ENCODE results near the gene TMEM108. TPM values are rescaled to one million over a fixed set of nuclear protein-coding genes. Genes with fewer than 3 reads are reported as not detected.

TMEM108 gene
- total RNA-seq, 6 experiments from 2014 or later = not detected

DNA sequence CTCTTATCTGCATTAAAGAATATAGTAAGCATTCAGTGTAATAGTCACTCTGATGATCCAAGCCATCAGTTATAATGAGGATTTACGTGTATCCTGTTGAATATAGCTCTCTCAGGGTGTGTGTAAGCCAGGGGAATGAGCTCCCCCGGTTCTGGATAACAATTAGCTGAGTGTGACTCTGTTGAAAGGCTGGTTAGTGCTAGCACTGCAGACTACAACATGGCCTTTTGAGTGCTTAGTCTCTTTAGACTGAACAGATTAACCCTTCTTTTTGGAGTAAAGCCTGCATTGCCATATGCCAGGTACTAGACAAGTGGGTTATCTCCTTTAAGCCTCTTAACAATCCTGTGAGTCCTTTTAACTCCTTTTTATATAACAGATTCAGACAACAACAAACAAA, 119.5 kb downstream of the TMEM108 start:
- DNase-seq = no peak
- Mint-ChIP-seq H3K9me3 (no peaks in the 10 kb centered on the region; the same call in 1 of the 2 replicates), H3K4me1 (ENCODE audit: low read depth) (no peaks in the 10 kb centered on the region), H3K4me3 (no peak overlapping the region), H3K36me3 (ENCODE audit: low read depth) (no peaks in the 10 kb centered on the region), H3K27ac (no peak overlapping the region), H3K27me3 (ENCODE audit: insufficient read depth) (no peaks in the 10 kb centered on the region)
- TF ChIP-seq, protein P1, sequence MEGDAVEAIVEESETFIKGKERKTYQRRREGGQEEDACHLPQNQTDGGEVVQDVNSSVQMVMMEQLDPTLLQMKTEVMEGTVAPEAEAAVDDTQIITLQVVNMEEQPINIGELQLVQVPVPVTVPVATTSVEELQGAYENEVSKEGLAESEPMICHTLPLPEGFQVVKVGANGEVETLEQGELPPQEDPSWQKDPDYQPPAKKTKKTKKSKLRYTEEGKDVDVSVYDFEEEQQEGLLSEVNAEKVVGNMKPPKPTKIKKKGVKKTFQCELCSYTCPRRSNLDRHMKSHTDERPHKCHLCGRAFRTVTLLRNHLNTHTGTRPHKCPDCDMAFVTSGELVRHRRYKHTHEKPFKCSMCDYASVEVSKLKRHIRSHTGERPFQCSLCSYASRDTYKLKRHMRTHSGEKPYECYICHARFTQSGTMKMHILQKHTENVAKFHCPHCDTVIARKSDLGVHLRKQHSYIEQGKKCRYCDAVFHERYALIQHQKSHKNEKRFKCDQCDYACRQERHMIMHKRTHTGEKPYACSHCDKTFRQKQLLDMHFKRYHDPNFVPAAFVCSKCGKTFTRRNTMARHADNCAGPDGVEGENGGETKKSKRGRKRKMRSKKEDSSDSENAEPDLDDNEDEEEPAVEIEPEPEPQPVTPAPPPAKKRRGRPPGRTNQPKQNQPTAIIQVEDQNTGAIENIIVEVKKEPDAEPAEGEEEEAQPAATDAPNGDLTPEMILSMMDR (IDR thresholded peaks at IDR 0.05) = no peak

DNA sequence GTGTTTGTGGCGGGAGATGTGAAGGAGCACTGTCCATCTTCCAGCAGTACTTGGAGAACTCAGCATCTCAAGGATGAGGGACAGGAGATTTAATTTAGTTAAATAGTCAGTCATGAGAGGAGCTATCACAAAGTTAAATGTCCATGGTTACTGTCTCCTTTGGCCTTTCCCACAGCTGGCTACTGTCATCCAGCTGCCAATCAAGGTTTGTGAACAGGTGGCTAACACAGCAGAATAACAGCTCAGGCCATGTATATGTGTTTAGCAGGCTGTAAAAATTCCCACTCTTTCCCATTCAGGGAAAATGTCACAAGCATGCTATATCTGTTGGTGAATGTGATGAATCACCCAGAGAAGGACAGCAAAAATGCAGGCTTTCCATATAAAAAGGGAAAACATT, 120.5 kb downstream of the TMEM108 start:
- no peak for DNase-seq
- TF ChIP-seq, protein P1 (IDR thresholded peaks at IDR 0.05) = no peak
- Mint-ChIP-seq H3K27me3 (ENCODE audit: insufficient read depth) (no peaks in the 10 kb centered on the region), H3K4me1 (ENCODE audit: low read depth) (no peaks in the 10 kb centered on the region), H3K9me3 (no peaks in the 10 kb centered on the region; the same call in 1 of the 2 replicates), H3K27ac (no peak overlapping the region), H3K36me3 (ENCODE audit: low read depth) (no peaks in the 10 kb centered on the region), H3K4me3 (no peak overlapping the region)

DNA sequence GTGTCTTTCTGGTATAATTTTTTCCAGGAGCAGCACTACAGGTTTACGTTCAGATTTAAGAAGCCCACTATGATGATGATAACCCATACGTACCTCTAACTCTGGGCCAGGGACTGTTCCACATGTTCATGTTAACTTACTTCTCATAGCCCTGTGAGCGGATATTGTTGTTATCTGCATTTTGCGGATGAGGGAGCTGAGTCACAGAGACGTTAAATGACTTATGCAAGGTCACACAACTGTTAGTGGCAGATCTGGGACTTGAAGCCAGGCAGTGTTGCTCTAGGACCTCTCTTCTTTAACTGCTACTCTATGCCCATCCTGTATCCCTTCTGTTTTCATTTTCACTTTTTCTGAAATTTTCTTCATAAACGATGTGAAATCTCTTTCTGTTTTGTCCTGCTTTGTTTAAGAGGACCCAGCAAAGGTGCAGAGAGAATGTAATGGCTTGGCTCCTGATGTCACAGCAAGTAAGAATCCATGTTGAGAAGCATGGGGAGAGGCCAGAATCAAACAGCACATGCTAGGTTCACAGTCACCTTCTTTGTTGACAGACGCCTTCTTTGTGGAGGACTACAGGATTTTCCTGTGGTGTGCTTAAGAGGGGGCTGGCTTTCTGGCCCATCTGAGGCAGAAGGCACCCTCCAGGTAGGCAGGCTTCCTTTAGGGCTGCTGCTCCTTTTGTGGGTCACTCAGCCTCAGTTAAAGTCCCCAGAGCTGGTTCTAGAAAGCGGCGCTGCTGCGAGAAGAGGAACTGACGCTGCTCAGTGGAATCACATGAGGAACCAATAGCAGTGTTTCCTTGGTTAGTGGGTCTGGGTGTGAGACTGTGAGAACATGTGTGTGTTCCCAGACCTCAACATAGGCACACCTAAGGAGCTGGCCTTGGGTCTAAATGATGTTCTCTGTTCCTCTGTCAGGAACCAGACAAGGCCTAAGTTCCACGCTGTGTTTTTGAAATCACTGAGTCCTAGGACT, 121.6 kb downstream of the TMEM108 start:
- Mint-ChIP-seq H3K27ac (no peak overlapping the region), H3K4me1 (ENCODE audit: low read depth) (no peaks in the 10 kb centered on the region), H3K9me3 (no peaks in the 10 kb centered on the region), H3K36me3 (ENCODE audit: low read depth) (no peaks in the 10 kb centered on the region), H3K4me3 (no peak overlapping the region), H3K27me3 (ENCODE audit: insufficient read depth) (no peaks in the 10 kb centered on the region)
- TF ChIP-seq, protein P1 (IDR thresholded peaks at IDR 0.05) = no peak
- no peak for DNase-seq

DNA sequence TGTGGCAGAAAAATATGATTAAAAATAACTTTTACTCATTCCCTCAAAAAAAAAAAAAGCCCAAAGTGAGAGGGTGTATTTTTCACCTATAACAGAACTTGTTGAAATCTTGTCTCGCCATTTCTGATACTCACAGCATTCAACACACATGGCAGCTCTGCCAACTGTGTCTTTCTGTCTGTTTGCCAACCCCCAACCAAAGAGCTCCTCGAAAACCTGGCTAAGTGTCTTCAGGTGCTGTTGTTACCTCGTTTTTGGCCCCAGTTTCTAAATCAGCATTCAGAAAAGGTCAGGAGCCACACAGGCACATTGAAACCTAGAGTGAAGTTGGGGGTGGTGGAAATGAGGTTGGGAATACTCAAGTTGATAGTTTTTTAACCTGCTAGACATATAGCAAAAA, 123.5 kb downstream of the TMEM108 start:
- no peaks in the 10 kb centered on the region for H3K36me3 Mint-ChIP-seq (ENCODE audit: low read depth)
- H3K9me3 Mint-ChIP-seq = peaks cover 3% of the 10 kb centered on the region; the same call in 1 of the 2 replicates
- no peak for DNase-seq
- no peak overlapping the region for H3K27ac Mint-ChIP-seq
- H3K4me1 Mint-ChIP-seq (ENCODE audit: low read depth) = no peaks in the 10 kb centered on the region
- TF ChIP-seq, protein P1 (IDR thresholded peaks at IDR 0.05) = no peak
- H3K27me3 Mint-ChIP-seq (ENCODE audit: insufficient read depth) = no peaks in the 10 kb centered on the region
- H3K4me3 Mint-ChIP-seq = no peak overlapping the region

DNA sequence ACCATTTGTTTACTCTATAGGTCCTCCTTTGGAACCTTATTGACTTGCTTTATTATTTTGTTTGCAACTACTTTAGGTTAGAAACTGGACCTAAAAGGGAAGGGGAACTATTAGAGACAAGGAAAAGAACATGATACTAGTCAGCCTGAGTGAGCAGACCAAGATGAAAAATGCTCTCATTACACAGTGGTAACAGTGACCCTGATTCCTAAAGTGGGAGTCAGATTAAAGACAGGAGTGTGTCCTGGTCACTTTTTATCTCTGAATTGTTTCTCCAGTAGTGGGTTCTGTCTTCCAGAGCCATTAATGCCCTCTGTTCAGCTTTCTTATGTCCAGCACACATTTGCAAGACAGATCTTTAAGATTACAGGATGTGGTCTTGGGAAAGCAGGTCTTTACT, 124.1 kb downstream of the TMEM108 start:
- H3K36me3 Mint-ChIP-seq (ENCODE audit: low read depth) = no peaks in the 10 kb centered on the region

More for the DNA sequence above, 124.1 kb downstream of the TMEM108 start:
- Mint-ChIP-seq H3K9me3 (peaks cover 8% of the 10 kb centered on the region; the same call in 1 of the 2 replicates), H3K27ac (no peak overlapping the region), H3K27me3 (ENCODE audit: insufficient read depth) (no peaks in the 10 kb centered on the region), H3K4me1 (ENCODE audit: low read depth) (no peaks in the 10 kb centered on the region), H3K4me3 (no peak overlapping the region)
- TF ChIP-seq, protein P1 (IDR thresholded peaks at IDR 0.05) = no peak
- DNase-seq = no peak

Measured in HFFc6 (cell line).